Fibroblast of villous mesenchyme (primary cell): ENCODE data around the gene GOSR2. TPM values are rescaled to one million over a fixed set of nuclear protein-coding genes. Genes with fewer than 3 reads are reported as not detected.
"Not testable (repeated sequence)": the region's sequence is repeated elsewhere in the genome, so short reads cannot be mapped to it uniquely, and the experiment has no call there.

Experiments used
- DNase-seq: peaks from one replicate; pipeline ENCODE4 v3.0.0-alpha.2; 2010; ENCODE audit warnings: low read depth
- H3K4me3 ChIP-seq: 2 replicates; pipeline ENCODE4 v1.5.1; 2011; ENCODE audit warnings: low read depth, mild to moderate bottlenecking, low read length
- total RNA-seq: library from RNA; depleted of rRNA; stranded (reverse); fragments of >200 nt; gene quantifications from 2 replicates; pipeline ENCODE4 v1.2.3, GENCODE V29; 2012
- TF ChIP-seq, protein P1 (sequence below): IDR thresholded peaks from 2 replicates; pipeline ENCODE4 v1.5.1; 2012; ENCODE audit warnings: low read depth, mild to moderate bottlenecking, low read length; ENCODE audit not compliant: insufficient read depth

GOSR2 gene
- total RNA-seq, 1 donor: 65.6 TPM

DNA sequence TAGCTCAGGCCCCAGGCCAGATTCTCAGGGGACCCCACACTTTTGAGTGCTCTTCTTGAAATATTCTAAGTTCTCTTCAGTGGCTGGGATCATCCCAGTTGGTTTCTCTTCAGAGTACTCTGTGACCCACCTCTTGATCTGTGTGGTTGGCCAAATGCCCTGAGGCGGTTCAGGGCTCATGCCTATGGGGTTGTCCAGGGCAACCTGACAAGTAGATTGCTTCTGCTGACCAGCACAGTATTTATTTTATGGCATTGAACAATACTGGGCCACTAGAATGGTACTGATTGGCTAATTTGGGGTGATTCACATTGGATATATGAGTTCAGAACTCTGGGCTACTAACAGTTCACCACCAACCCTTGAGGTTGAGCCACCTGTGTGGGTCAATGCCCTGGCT lies 7.4 kb upstream of the GOSR2 start:
- DNase-seq: no peak
- TF ChIP-seq, protein P1, sequence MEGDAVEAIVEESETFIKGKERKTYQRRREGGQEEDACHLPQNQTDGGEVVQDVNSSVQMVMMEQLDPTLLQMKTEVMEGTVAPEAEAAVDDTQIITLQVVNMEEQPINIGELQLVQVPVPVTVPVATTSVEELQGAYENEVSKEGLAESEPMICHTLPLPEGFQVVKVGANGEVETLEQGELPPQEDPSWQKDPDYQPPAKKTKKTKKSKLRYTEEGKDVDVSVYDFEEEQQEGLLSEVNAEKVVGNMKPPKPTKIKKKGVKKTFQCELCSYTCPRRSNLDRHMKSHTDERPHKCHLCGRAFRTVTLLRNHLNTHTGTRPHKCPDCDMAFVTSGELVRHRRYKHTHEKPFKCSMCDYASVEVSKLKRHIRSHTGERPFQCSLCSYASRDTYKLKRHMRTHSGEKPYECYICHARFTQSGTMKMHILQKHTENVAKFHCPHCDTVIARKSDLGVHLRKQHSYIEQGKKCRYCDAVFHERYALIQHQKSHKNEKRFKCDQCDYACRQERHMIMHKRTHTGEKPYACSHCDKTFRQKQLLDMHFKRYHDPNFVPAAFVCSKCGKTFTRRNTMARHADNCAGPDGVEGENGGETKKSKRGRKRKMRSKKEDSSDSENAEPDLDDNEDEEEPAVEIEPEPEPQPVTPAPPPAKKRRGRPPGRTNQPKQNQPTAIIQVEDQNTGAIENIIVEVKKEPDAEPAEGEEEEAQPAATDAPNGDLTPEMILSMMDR: no peak
- H3K4me3 ChIP-seq: no peak overlapping the region

DNA sequence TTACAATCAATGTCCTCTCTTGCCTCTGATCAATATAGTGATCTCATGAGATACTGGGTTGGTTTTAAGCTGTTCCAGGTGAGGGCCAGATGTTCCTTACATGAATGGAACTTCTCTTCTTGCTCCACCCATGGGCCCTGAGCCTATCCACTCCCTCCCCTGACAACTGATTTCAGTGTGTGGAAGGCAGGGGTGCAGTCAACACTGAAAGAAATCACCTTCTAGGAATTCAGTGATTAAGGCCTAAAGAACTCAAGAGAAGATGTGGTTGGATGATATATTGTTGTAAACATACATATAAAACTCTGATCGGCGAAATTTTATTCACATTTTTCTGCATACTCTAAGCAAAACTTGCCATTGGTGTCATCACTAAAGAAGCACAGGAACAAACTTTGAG lies 6.7 kb upstream of the GOSR2 start:
- DNase-seq: peak; percentile 43
- TF ChIP-seq, protein P1: no peak
- H3K4me3 ChIP-seq: no peak overlapping the region

DNA sequence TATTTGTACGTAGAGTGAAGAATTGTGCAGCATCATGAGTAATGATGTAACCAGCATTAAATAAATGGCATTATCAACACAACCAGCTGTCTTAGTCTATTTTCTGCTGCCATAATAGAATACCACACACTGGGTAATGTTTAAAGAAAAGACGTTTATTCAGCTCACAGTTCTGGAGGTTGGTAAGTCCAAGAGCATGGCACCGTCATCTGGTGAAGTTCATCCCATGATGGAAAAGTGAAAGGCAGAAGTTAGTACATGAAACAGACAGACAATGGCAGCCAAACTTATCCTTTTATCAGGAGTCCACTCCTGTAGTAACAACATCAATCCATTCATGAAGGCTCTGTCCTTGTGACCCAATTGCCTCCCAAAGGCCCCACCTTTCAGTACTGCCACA lies 6.3 kb upstream of the GOSR2 start:
- TF ChIP-seq, protein P1: no peak
- DNase-seq: no peak
- no peak overlapping the region for H3K4me3 ChIP-seq

DNA sequence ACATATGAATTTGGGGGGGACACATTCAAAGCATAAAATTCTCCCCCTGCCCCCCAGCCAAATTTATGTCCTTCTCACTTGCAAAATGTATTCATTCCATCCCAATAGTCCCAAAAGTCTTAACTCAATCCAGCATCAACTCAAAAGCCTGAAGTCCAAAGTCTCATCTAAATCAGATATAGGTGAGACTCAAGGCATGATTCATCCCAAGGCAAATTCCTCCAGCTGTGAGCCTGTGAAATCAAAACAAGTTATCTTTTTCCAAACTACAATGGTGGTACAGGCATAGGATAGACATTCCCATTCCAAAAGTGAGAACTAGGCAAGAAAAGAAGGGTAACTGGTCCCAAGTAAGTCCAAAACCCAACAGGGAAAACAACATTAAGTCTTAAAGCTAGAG lies 5.9 kb upstream of the GOSR2 start:
- TF ChIP-seq, protein P1: no peak
- no peak for DNase-seq
- no peak overlapping the region for H3K4me3 ChIP-seq

DNA sequence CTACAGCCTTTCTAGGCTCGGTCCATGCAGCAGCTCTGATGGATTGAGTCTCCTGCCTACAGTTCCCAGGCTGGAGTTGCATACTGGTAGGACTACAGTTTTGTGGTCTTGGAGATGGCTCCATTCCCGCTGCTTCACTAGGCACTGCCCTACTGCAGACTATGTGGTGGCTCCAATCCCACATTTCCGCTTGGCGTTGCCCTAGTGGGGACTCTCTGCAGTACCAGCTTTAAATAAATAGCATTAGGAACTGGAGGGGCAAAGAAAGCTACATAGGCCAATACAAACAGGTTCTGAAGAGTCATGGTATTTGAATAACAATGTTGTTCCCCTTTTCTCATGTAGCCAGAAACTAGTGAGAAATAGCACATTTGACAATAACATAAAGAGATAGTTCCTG lies 5.4 kb upstream of the GOSR2 start:
- no peak for DNase-seq
- no peak overlapping the region for H3K4me3 ChIP-seq
- TF ChIP-seq, protein P1: no peak

DNA sequence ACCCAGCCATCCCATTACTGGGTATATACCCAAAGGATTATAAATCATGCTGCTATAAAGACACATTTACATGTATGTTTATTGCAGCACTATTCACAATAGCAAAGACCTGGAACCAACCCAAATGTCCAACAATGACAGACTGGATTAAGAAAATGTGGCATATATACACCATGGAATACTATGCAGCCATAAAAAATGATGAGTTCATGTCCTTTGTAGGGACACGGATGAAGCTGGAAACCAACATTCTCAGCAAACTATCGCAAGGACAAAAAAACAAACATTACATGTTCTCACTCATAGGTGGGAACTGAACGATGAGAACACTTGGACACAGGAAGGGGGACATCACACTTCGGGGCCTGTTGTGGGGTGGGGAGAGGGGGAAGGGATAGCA lies 998 bp upstream of the GOSR2 start:
- not testable (repeated sequence) for DNase-seq, H3K4me3 ChIP-seq

DNA sequence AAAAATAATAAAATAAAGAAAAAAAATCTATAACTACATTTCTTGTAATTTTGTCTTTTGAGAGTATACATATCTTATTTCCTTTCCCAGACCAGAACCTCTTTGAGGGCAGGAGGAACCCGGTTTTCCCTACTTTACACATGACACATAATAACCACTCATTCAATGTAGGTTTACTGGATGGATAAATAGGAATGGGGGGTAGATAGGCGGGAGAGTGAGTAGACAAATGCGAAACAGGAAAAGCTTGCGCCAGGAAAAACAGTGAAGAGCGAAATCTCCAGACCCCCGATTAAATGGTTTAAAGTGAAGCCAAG lies 515 bp upstream of the GOSR2 start:
- DNase-seq: no peak
- H3K4me3 ChIP-seq: peak overlapping the region; percentile 99
- TF ChIP-seq, protein P1: no peak

DNA sequence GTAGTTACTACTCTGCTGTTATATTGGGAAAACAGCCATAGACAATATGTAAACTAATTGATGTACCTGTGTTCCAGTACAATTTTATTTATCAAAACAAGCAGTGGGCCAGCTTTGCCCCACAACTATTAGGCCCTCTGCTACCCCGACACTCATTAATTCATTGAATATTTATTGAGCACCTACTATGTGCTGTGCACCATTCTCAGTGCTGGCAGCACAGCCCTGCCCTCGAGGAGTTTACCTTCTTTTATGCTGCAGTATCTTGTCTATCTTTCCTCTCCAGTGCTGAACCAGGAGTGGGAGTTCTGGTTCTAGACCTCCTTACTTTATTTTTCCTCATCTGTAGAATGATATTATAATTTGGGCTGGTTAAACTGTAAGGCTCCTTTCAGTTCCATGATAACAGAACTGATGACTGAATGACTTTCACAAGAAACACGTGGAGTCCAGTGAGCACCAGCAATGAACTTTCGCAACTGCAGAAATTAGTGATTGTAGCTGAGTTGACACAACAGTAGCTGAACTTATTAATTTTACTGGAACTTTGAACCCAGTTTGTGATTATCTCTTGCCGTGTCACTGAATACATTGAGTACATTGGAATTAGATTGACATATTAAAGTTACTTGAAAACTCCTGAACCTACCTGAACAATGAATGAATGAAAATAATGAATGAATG lies 2.4 kb downstream of the GOSR2 start:
- H3K4me3 ChIP-seq: no peak overlapping the region
- peak; percentile 37 for DNase-seq
- TF ChIP-seq, protein P1: no peak
